OCI-LY1 (cell line): Measurements from ENCODE around the gene TRAPPC13.

ENCODE experiments used
- H2AFZ ChIP-seq: fragments of 200-600 bp; sonication (generic), shearing (Covaris generic); 2 replicates; pipeline ENCODE4 v1.6.0; 2014; ENCODE audit warnings: antibody characterized with exemption, mild to moderate bottlenecking, low read length
- H3F3A ChIP-seq: fragments of 200-600 bp; sonication (generic), shearing (Covaris generic); 2 replicates; pipeline ENCODE4 v1.6.0; 2014; ENCODE audit warnings: mild to moderate bottlenecking, antibody characterized with exemption, low read length, moderate library complexity; ENCODE audit not compliant: insufficient read depth
- H3K27ac ChIP-seq: fragments of 200-600 bp; sonication (generic); 2 replicates; pipeline ENCODE4 v1.5.1; 2014; ENCODE audit warnings: low read length, mixed run types, mild to moderate bottlenecking, low read depth; ENCODE audit not compliant: poor library complexity, severe bottlenecking
- H3K27me3 ChIP-seq: fragments of 200-600 bp; sonication (generic); 2 replicates; pipeline ENCODE4 v1.6.0; 2014; ENCODE audit warnings: antibody characterized with exemption, mild to moderate bottlenecking, low read length, moderate library complexity; ENCODE audit not compliant: insufficient read depth
- H3K36me3 ChIP-seq: fragments of 200-600 bp; sonication (generic); 2 replicates; pipeline ENCODE4 v1.6.1; 2014; ENCODE audit warnings: mild to moderate bottlenecking, antibody characterized with exemption, low read length, moderate library complexity, mixed read lengths; ENCODE audit not compliant: insufficient read depth
- H3K4me1 ChIP-seq: fragments of 200-600 bp; sonication (generic); 2 replicates; pipeline ENCODE4 v1.5.1; 2014; ENCODE audit warnings: mild to moderate bottlenecking, low read length, moderate library complexity; ENCODE audit not compliant: insufficient read depth, severe bottlenecking
- H3K4me2 ChIP-seq: fragments of 200-600 bp; sonication (generic), shearing (Covaris generic); 2 replicates; pipeline ENCODE4 v1.6.1; 2014; ENCODE audit warnings: low read length
- H3K4me3 ChIP-seq: fragments of 200-600 bp; sonication (generic); 2 replicates; pipeline ENCODE4 v1.5.1; 2014; ENCODE audit warnings: low read length, low read depth, mild to moderate bottlenecking, mixed read lengths; ENCODE audit not compliant: poor library complexity, severe bottlenecking
- H3K79me2 ChIP-seq: fragments of 200-600 bp; shearing (Covaris generic); 2 replicates; pipeline ENCODE4 v1.6.1; 2016; ENCODE audit warnings: mixed run types, low read length, mixed read lengths; ENCODE audit not compliant: insufficient read depth
- H3K9ac ChIP-seq: fragments of 200-600 bp; sonication (generic), shearing (Covaris generic); 2 replicates; pipeline ENCODE4 v1.6.1; 2014; ENCODE audit warnings: mild to moderate bottlenecking, low read length, mixed read lengths
- H3K9me2 ChIP-seq: fragments of 200-600 bp; sonication (generic), shearing (Covaris generic); 2 replicates; pipeline ENCODE4 v1.6.1; 2014; ENCODE audit warnings: low read depth, mild to moderate bottlenecking, low read length, mixed read lengths
- H3K9me3 ChIP-seq: fragments of 200-600 bp; shearing (Covaris generic); 2 replicates; pipeline ENCODE4 v1.6.1; 2014; ENCODE audit warnings: low read length, mixed read lengths
- H4K20me1 ChIP-seq: fragments of 200-600 bp; sonication (generic), shearing (Covaris generic); 2 replicates; pipeline ENCODE4 v1.6.0; 2016; ENCODE audit warnings: mild to moderate bottlenecking, low read length; ENCODE audit not compliant: insufficient read depth
- EZH2 ChIP-seq: fragments of 200-600 bp; sonication (generic), shearing (Covaris generic); IDR thresholded peaks from 2 replicates; pipeline ENCODE4 v1.8.0; 2017; ENCODE audit warnings: borderline replicate concordance, mixed run types, mild to moderate bottlenecking, antibody characterized with exemption, low read length, moderate library complexity, mixed read lengths
- TF ChIP-seq, protein P1 (sequence below): fragments of 200-600 bp; sonication (generic), shearing (Covaris generic); IDR thresholded peaks from 2 replicates; pipeline ENCODE4 v1.5.1; 2017; ENCODE audit warnings: mild to moderate bottlenecking, antibody characterized with exemption, low read length, moderate library complexity, mixed read lengths

TRAPPC13 gene

GRCh38 chr5:65696892-65697291 lies 72.1 kb downstream of the TRAPPC13 start:
- H2AFZ ChIP-seq: no peak overlapping the region
- peaks cover 23% of the 10 kb centered on the region for H3K36me3 ChIP-seq
- no peak overlapping the region for H3K9ac ChIP-seq
- no peak overlapping the region for H3K4me2 ChIP-seq
- peaks cover 12% of the 10 kb centered on the region for H3K4me1 ChIP-seq
- no peak for TF ChIP-seq EZH2
- TF ChIP-seq, protein P1, sequence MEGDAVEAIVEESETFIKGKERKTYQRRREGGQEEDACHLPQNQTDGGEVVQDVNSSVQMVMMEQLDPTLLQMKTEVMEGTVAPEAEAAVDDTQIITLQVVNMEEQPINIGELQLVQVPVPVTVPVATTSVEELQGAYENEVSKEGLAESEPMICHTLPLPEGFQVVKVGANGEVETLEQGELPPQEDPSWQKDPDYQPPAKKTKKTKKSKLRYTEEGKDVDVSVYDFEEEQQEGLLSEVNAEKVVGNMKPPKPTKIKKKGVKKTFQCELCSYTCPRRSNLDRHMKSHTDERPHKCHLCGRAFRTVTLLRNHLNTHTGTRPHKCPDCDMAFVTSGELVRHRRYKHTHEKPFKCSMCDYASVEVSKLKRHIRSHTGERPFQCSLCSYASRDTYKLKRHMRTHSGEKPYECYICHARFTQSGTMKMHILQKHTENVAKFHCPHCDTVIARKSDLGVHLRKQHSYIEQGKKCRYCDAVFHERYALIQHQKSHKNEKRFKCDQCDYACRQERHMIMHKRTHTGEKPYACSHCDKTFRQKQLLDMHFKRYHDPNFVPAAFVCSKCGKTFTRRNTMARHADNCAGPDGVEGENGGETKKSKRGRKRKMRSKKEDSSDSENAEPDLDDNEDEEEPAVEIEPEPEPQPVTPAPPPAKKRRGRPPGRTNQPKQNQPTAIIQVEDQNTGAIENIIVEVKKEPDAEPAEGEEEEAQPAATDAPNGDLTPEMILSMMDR: no peak
- no peaks in the 10 kb centered on the region for H3F3A ChIP-seq
- H3K79me2 ChIP-seq: no peaks in the 10 kb centered on the region
- no peak overlapping the region for H3K27ac ChIP-seq
- H3K27me3 ChIP-seq: no peaks in the 10 kb centered on the region
- H3K4me3 ChIP-seq: no peak overlapping the region
- no peaks in the 10 kb centered on the region for H3K9me3 ChIP-seq
- no peaks in the 10 kb centered on the region for H3K9me2 ChIP-seq
- no peaks in the 10 kb centered on the region for H4K20me1 ChIP-seq

DNA sequence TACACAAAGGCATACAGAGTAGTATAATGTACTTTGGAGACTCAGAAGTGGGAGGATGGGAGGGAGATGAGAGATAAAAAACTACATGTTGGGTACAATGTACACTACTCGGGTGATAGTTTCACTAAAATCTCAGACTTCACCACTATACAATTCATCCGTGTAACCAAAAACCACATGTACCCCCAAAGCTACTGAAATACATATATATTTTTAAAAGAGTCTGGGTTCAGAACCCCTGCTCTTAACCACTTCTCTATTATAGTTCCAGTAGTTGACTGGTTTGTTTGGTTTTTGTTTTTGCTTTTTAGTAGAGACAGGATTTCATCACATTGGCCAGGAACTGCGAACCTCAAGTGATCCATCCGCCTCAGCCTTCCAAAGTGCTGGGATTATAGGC lies 74.5 kb downstream of the TRAPPC13 start:
- Histone ChIP-seq H3K9me3 (no peaks in the 10 kb centered on the region), H3K4me3 (no peak overlapping the region), H3K79me2 (no peaks in the 10 kb centered on the region), H3F3A (no peaks in the 10 kb centered on the region), H3K9me2 (no peaks in the 10 kb centered on the region), H4K20me1 (no peaks in the 10 kb centered on the region), H3K36me3 (peaks cover 25% of the 10 kb centered on the region), H3K9ac (no peak overlapping the region), H3K4me2 (no peak overlapping the region), H3K4me1 (peaks cover 12% of the 10 kb centered on the region), H3K27ac (no peak overlapping the region), H3K27me3 (no peaks in the 10 kb centered on the region), H2AFZ (no peak overlapping the region)
- no peak for TF ChIP-seq EZH2
- TF ChIP-seq, protein P1: no peak

- no peaks in the 10 kb centered on the region for H3K9me3 ChIP-seq
- no peaks in the 10 kb centered on the region for H3K79me2 ChIP-seq
- H3K9me2 ChIP-seq: no peaks in the 10 kb centered on the region
- H2AFZ ChIP-seq: no peak overlapping the region
- H3K27me3 ChIP-seq: no peaks in the 10 kb centered on the region
- H3K9ac ChIP-seq: no peak overlapping the region
- H3K4me1 ChIP-seq: no peaks in the 10 kb centered on the region
- no peak overlapping the region for H3K4me2 ChIP-seq
- H4K20me1 ChIP-seq: no peaks in the 10 kb centered on the region
- no peaks in the 10 kb centered on the region for H3F3A ChIP-seq
- H3K36me3 ChIP-seq: peaks cover 25% of the 10 kb centered on the region
- H3K4me3 ChIP-seq: no peak overlapping the region
- TF ChIP-seq, protein P1: no peak
- no peak for TF ChIP-seq EZH2
- no peak overlapping the region for H3K27ac ChIP-seq
Observed at GRCh38 chr5:65702036-65702435, 77.2 kb downstream of the TRAPPC13 start.
